Activated naive CD4-positive, alpha-beta T cell treated with Interleukin-2 at 50 U/mL for 16 hours (primary cell): ENCODE data around the gene FOXE3.
A peak's percentile ranks its signal among the peaks of the same experiment; 100 is the strongest.

Experiments
- DNase-seq: peaks from one replicate; pipeline ENCODE4 v3.0.0-alpha.2; 2020

Gene FOXE3

GRCh38 chr1:47436304-47436978, 20.4 kb downstream of the FOXE3 start:
- peak; percentile 86 for DNase-seq

DNA sequence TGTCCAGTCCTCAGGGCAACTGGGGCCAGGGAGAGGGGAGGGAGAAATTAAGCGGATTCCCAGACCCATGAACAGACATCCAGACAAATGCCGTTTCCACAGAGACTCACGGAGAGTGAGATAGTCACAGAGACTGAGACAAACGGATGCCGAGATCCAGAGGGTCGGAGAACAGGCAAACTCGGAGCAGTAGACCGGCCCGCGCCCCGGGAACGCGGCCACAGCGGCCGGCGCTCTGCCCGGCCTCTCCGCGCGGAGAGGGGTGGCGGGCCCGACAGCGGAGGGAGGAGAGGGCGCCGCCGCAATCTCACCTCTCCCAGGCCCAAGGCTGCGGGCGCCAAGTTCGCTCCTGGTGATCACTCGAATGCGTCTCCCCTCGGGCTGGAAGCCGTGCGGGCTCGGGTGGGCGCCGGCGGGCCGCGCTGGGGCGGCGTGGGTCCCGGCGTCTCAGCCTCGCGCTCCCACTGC, 20.9 kb downstream of the FOXE3 start:
- no peak for DNase-seq

DNA sequence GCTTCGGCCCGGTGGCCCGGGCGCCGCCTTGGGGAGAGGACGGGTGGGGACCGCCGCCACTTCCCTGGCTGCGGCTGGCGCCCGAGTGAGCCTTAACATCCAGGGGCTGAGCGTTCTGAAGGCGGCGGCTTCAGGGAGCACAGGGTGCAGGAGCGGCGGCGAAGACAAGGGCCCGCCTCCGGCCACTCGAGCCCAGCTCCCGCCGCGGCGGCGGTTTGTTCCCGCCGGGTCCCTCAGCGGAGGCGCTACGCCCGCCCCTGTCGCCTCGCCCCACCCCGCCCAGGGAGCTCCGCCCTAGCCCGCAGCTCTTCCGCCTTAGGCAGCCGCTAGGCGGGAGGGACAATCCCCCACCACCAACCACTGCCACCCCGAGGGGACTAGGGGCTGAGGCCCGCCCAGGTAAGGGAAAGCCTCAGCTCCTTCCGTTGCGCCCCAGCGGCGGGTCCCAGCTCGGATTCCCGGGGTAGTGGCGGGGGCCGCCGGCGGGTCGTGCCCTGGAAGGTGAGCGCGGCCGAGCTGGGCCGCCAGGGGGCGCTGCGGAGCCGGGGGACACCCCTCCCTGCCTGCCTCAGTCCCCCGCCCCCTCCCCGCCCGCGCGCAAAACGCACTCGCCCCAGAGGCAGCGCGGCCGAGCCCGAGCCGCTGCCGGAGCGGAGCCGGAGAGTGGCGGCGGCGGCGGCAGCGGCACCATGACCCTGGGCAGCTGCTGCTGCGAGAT, 21.5 kb downstream of the FOXE3 start, which contains the start of gene FOXD2:
Gene FOXD2, plus strand, starts transcription at position 598 of the 718 bp plus-strand sequence. Its CDS starts 92 bp downstream, at position 690.
- peak; percentile 93 for DNase-seq

- DNase-seq: peak; percentile 42
These were observed 22.3 kb downstream of the FOXE3 start for GRCh38 chr1:47438165-47439016.

DNA sequence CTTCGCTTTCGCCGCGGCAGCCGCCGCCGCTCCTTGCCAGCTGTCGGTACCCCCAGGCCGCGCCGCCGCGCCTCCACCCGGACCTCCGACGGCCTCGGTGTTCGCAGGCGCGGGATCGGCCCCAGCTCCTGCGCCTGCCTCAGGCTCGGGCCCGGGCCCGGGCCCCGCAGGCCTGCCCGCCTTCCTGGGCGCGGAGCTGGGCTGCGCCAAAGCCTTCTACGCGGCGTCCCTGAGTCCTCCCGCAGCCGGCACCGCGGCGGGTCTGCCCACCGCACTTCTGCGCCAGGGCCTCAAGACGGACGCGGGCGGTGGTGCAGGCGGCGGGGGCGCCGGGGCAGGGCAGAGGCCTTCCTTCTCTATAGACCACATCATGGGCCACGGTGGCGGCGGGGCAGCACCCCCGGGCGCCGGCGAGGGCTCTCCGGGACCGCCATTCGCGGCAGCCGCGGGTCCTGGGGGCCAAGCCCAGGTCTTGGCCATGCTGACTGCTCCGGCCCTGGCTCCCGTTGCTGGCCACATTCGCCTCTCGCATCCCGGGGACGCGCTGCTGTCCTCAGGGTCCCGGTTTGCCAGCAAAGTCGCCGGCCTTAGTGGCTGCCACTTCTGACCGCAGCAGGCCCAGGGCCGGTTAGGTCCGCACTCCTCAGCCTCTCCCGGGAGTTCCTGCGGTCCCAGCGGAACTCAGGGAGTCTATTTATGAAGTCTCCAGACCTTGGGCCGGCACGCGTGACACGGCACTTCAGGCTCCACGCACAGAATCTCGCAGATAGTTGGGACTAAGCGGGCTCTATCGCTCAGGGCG, 23.1 kb downstream of the FOXE3 start:
- DNase-seq: no peak

DNA sequence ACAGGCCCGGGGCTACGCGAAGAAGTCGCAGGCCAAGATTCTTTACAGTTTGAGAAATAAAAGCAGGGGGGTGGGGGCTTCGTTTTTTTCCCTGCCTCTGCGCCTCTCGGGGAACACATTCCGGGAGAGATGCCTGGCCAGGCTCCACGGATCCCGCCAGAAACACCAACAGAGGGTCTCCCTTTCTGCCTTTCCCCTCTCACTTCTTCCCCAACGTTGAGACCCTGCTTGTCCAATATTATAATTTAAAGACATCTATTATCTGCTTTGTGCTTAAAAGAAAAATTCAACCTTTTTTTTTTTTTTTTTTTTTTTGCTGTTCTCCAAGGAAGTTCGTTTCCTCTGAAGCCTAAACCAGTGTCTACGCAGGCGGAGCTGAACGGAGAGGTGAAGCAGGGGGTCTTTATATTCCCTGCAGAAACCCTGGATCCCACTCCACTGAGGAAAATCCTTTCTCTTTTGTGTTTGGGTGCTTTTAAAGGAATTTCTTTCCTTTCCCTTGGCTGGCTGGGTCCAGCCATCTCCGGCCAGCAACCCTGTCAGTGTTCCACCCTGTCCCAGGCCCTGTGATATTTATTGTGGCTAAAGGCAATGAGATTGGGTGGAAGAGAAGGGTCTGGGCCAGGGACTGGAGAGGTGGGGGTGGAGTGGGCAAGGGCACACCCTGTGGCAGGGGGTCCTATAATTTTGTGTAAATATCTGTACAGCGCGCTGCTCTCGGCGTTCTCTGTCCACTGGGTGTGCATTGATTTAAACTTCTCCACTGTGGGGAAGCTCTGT, 23.9 kb downstream of the FOXE3 start:
- DNase-seq: no peak

- DNase-seq: no peak
These were observed 24.6 kb downstream of the FOXE3 start for GRCh38 chr1:47440599-47441081.

- DNase-seq: no peak
These were observed 25.5 kb downstream of the FOXE3 start for GRCh38 chr1:47441450-47442106.

DNA sequence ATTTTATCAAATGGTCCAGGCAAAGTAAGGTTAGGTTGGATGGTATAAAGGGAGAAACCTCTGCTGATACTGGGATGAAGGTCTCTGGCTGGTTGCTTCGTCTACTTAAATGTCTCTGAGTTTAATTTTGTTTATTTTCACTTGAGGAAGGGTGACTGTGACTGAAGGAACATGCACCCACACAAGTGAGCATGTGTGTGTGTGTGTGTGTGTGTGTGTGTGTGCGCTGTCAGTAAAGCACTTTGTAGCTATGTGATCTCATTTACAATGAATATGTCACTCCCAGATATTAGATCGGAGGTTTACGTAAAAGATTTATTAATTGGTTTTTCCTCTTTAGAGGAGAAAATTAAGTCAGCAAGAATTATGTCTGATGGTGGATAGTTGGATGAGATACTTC, 26.1 kb downstream of the FOXE3 start:
- DNase-seq: no peak

DNA sequence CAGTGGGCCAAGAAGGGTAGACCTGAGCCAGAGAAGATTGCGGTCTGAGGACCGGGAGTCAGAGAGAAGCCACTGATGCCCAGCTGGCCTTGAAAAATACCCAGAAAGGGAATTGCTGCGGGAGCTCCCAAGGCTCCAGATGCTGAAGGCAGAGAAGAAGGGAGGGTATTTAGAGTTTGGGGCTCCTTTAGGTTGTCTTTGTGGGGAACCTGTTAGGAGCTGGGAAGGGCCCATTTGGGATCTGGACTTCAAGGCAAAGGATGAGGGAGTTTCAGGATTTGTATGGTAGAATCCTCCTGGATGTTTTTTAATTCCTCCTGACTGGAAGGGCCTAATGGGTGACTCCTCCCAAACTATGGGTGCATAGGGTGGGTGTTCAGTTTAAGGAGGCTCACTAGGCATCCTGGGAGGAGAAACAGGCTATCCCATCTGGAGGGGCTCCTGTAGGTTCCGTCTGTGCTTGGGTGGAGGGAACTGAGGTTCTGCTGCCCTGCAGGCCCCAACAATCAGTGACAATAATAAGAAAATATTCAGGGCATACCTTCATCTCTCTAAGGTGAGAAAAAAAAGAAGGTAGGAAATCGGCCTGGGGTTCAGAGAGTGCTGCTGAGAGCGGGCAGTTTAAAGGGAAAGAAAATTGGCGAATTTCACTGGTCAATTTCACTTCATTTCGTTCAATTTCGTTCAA, 26.9 kb downstream of the FOXE3 start:
- no peak for DNase-seq

- DNase-seq: no peak
These were observed 27.6 kb downstream of the FOXE3 start for GRCh38 chr1:47443530-47444296.

DNA sequence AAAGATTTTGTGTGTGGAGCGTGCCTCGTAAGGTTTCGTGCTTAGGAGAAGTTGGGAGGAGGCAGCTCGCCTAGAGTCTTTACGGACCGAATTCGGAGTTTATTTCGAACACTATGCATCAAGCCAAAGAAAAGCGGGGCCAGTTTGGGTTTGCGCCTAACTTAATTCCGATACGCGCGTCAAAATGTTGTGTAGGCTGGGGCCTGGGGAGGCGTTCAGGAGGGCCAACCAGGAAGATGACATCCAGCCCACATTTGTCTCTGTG, 28.1 kb downstream of the FOXE3 start:
- no peak for DNase-seq

DNA sequence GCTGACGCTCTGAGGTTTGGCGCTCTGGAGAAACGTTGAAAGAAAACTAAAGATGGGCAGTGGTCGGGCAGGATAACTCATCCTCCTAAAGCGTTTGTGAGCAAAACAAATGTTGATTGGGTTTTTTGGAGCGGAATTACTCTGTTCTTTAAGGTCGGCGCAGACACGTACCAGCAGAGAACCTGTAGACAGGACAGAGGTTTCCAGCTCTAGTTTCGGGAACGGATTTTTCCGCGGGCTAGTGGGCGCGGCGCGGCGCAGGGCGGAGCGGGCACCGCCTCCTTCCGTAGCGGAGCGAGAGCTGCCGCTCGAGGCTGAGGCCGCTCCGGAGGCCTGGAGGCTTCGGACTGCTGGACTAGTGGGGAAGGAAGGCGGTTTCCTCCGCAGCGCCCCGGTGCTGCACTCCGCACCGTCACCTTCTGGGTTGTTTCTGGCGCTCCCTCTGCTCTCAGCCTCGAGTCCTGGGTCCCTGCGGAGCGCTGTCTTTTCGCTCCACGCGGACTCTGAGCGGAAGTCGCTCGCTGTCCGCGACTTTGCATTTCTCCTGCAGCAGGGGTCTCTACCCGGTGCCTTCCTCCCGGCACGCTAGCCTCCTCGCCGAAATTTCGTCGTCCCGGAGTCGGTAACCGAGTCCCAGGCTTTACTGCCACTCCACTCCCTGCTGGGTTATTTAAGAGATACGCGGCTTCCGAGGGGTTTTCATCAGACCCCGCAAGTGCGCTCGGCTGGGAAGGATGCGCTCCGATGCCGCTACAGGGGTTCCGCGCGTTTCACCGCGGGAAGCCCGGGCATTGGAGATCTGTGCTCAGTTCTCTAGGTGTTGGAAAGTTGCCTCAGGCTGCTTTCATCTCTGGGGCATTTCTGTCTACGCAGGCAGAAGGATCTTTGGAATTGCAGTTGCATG, 28.7 kb downstream of the FOXE3 start:
- DNase-seq: peak; percentile 40

DNA sequence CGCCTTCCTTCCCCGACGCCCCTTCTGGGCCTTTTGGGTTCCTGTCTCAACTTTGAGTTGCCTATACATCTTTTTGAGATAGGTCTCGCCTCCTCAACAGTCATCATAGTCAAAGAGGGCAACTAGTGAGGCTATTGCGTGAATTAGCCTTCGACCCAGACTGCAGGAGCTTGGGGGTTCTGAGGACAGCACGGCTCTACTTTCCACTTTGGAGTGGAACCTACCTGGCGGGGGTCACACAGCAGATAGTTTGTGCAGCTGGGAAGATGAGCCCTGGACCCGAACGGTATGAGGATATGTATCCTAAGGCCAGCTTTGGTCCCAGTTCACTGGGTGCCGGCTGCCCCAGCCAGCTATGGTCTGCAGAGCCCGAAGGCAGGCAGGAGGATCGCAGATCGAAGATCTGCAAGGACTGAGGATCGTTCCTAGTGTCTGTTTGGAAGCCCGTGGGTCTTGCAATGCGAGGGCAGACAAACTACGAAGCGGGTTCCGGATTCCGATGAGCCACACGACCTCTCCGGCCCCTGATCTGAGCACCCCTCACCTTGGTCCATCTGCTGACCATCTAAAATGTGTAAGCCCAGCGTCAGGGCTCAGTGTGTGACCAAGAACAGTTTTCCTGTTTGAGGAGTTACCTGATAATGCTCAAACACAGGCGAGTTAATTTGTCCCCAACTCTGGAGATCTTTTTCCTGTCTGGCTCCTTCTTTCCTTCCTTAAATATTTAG, 29.9 kb downstream of the FOXE3 start:
- no peak for DNase-seq

- DNase-seq: no peak
These were observed 32.6 kb downstream of the FOXE3 start for GRCh38 chr1:47448462-47449222.

DNA sequence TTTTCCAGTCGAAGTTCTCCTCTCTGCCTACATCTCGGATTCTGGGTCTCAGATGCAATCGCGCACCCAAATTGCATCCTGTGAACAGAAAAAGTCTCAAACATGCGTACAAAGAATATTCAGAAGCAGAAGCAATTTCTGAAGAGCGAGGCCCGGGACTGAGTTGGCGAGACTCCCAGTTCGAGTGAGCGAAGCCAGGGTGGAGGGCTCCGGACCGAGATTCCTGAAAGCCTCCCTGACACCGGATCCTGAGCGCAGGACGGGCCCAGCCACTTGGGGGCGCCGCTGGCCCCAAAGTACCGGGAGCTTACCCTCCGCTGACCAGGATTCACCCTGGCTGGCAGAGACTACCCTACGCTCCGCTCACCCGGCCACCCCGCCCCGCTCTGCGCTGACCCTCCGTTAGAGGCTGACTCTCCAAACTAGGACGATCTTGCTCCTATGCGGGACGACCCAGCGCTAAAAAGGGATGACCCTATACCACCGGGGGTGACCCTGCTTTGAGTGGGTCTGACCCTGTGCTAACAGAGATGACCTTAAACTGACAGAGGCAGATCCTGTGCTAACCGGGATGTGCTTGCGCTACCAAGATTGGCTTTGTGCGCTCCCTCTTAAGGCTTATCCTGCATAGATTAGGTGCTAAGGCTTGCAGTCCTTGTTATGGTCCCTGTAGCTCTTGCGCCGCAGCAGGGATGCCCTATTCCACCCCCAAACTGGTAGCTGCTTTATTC, 33.9 kb downstream of the FOXE3 start:
- DNase-seq: no peak

GRCh38 chr1:47450606-47451005, 34.5 kb downstream of the FOXE3 start:
- DNase-seq: no peak
